Chondrocyte (in vitro differentiated cells): ENCODE results near the gene TRPM2. TPM values are rescaled to one million over a fixed set of nuclear protein-coding genes. Genes with fewer than 3 reads are reported as not detected.

Source experiments
- DNase-seq: peaks from one replicate; pipeline ENCODE4 v3.0.0; 2021; ENCODE audit warnings: mixed read lengths, low spot score
- H3K27ac Mint-ChIP-seq: one replicate; pipeline ENCODE4 v1.8.0; 2021; ENCODE audit warnings: mild to moderate bottlenecking, moderate library complexity, mixed read lengths; ENCODE audit not compliant: unreplicated experiment
- H3K27me3 Mint-ChIP-seq: 2 replicates; pipeline ENCODE4 v1.8.0; 2021; ENCODE audit warnings: low read depth, mixed read lengths
- H3K36me3 Mint-ChIP-seq: 2 replicates; pipeline ENCODE4 v1.8.0; 2021; ENCODE audit warnings: low read depth, mixed read lengths
- H3K4me1 Mint-ChIP-seq: 2 replicates; pipeline ENCODE4 v1.8.0; 2021; ENCODE audit warnings: low read depth, mild to moderate bottlenecking, mixed read lengths
- H3K4me3 Mint-ChIP-seq: one replicate; pipeline ENCODE4 v1.8.0; 2021; ENCODE audit warnings: mild to moderate bottlenecking, moderate library complexity, mixed read lengths; ENCODE audit not compliant: unreplicated experiment
- H3K9me3 Mint-ChIP-seq: 2 replicates; pipeline ENCODE4 v1.8.0; 2021; ENCODE audit warnings: low read depth, mixed read lengths
- CTCF ChIP-seq: fragments of 200-600 bp; sonication (generic); IDR thresholded peaks from 2 replicates; pipeline ENCODE4 v1.5.0; 2021; ENCODE audit warnings: antibody characterized with exemption, mild to moderate bottlenecking, moderate library complexity
- total RNA-seq: library from RNA; stranded (reverse); gene quantifications from 3 replicates; pipeline ENCODE4 v1.2.1, GENCODE V29; 2021

TRPM2 gene
- total RNA-seq, 1 donor from 2014 or later = 0.32 TPM

DNA sequence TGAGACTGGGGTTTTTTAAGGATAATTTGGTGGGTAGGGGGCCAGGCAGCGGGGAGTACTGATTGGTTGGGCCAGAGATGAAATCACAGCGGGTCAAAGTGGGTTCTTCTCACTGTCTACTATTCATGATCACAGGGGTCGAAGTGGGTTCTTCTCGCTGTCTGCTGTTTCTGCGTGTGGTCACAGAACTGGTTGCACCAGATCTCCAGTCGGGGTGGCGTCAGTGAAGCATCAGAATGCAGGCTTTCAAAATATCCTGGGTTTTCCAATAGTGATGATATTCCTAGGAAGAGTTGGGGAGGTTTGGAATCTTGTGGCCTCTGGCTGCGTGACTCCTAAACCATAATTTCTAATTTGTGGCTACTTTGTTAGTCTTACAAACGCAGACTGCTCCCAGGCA lies 45.1 kb downstream of the TRPM2 start:
- no peaks in the 10 kb centered on the region for H3K9me3 Mint-ChIP-seq
- H3K36me3 Mint-ChIP-seq = no peaks in the 10 kb centered on the region
- TF ChIP-seq CTCF = no peak
- peaks cover 9% of the 10 kb centered on the region for H3K27me3 Mint-ChIP-seq
- DNase-seq = no peak
- H3K27ac Mint-ChIP-seq = no peak overlapping the region
- no peak overlapping the region for H3K4me3 Mint-ChIP-seq
- H3K4me1 Mint-ChIP-seq = no peaks in the 10 kb centered on the region

DNA sequence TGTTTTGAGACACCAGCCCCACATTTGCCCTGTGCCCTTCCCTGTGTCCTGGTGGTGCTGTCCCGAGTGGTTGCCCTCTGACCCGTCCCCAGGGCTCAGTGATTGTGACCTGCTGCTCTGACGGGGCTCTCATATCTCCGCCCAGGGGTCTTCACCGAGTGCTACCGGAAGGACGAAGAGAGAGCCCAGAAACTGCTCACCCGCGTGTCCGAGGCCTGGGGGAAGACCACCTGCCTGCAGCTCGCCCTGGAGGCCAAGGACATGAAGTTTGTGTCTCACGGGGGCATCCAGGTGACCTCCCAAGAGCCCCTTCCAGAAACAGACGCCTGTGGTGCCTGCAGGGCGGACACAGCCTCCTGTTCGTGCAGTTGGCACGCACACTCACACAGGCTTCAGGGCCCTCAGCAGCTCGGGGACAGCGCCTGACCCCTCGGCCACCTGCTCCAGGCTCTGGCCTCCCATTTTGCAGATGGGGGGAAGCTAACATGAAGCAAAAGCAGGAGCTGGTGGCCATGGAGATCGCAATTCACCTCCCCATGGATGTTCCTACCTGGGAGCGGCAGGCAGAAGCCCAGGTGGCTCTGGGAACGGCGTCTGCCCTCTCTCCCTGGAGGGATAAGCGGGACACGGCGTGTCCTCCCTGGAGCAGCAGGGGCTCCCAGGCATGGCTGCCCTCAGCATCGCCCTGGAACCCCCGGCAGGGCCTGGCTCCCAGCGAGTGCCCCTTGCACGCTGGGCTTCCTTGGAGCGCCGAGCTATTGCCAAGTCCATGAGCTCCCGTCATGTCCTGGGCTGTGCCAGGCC lies 45.9 kb downstream of the TRPM2 start:
- TF ChIP-seq CTCF = no peak
- H3K27ac Mint-ChIP-seq = no peak overlapping the region

GRCh38 chr21:44399955-44400790 lies 46.8 kb downstream of the TRPM2 start:
- H3K9me3 Mint-ChIP-seq = no peaks in the 10 kb centered on the region
- no peak for DNase-seq
- H3K27me3 Mint-ChIP-seq = peaks cover under 1% of the 10 kb centered on the region
- H3K36me3 Mint-ChIP-seq = no peaks in the 10 kb centered on the region
- H3K4me1 Mint-ChIP-seq = no peaks in the 10 kb centered on the region
- H3K27ac Mint-ChIP-seq = no peak overlapping the region
- no peak for TF ChIP-seq CTCF
- no peak overlapping the region for H3K4me3 Mint-ChIP-seq

More for the DNA sequence above, 45.9 kb downstream of the TRPM2 start:
- Mint-ChIP-seq H3K4me3 (no peak overlapping the region), H3K9me3 (no peaks in the 10 kb centered on the region), H3K36me3 (no peaks in the 10 kb centered on the region), H3K4me1 (no peaks in the 10 kb centered on the region), H3K27me3 (peaks cover 5% of the 10 kb centered on the region)
- no peak for DNase-seq

DNA sequence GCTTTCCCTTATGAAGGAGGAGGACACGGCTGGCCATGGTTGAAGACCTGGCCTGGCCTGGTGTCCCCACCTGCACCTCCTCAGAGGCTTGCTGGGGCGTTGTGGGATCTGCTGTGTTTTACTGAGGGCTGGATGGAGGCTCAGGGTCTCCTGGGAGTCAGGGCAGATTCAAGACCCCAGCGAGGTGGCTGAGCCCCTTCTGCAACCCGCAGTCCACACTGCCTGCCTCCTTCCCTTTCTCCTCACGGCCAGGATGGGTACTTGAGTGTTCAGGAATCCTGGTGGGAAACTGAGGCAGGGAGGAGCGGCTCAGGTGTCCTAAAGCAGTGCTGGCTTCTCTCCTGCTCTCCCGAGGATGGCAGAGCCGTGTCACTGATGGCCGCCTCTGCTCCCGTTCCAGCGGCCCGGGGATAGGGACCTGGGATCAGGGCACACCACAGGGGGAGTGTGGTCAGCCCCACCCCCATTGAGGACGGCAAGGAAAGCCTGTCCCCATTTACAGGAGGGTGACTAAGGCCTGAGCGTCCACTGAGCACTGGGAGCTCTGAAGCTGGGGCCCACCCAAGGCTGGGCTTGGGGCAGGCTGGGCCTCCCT lies 47.5 kb downstream of the TRPM2 start:
- H3K4me3 Mint-ChIP-seq = no peak overlapping the region
- H3K27me3 Mint-ChIP-seq = no peaks in the 10 kb centered on the region
- no peak for DNase-seq
- H3K36me3 Mint-ChIP-seq = no peaks in the 10 kb centered on the region
- no peaks in the 10 kb centered on the region for H3K9me3 Mint-ChIP-seq
- H3K4me1 Mint-ChIP-seq = no peaks in the 10 kb centered on the region
- no peak for TF ChIP-seq CTCF
- H3K27ac Mint-ChIP-seq = no peak overlapping the region
